Measurements from ENCODE around the gene CDKN1C.

DNA sequence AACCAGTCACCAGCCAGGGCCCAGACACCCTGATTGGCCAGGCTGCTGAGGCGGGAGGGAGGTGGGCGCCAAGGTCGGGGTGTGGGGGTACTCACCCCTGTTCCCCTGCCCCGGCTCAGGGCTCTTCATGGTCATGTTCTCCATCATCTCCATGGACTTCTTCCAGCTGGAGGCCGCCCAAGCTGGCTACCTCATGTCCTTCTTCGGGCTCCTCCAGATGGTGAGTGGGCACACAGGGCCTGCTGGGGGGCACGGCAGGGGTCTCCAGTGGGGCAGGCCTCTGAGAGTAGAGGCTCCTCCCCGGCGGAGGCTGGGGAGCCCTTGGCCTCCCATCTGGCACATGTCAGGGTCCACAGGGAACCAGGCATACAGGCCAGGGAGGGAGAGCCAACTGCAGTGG, 33.6 kb upstream of the CDKN1C start:
- TF ChIP-seq, protein P1, sequence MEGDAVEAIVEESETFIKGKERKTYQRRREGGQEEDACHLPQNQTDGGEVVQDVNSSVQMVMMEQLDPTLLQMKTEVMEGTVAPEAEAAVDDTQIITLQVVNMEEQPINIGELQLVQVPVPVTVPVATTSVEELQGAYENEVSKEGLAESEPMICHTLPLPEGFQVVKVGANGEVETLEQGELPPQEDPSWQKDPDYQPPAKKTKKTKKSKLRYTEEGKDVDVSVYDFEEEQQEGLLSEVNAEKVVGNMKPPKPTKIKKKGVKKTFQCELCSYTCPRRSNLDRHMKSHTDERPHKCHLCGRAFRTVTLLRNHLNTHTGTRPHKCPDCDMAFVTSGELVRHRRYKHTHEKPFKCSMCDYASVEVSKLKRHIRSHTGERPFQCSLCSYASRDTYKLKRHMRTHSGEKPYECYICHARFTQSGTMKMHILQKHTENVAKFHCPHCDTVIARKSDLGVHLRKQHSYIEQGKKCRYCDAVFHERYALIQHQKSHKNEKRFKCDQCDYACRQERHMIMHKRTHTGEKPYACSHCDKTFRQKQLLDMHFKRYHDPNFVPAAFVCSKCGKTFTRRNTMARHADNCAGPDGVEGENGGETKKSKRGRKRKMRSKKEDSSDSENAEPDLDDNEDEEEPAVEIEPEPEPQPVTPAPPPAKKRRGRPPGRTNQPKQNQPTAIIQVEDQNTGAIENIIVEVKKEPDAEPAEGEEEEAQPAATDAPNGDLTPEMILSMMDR (conservative IDR thresholded peaks at IDR 0.05; ENCODE audit: low read depth, low read length) = no peak
- TF ChIP-seq EZH2phosphoT487 (IDR thresholded peaks at IDR 0.05; ENCODE audit: borderline replicate concordance, low read length) = no peak
- no peak for TF ChIP-seq EZH2 (IDR thresholded peaks at IDR 0.05; ENCODE audit: low read length, unreplicated experiment)
